GM10847 (cell line): ENCODE data around the gene TRIM47.

Experiments used
- POLR2A ChIP-seq: IDR thresholded peaks from 2 replicates; pipeline ENCODE4 v1.6.1; 2011; ENCODE audit not compliant: insufficient read length; ENCODE audit errors: extremely low read depth

TRIM47 gene, protein sequence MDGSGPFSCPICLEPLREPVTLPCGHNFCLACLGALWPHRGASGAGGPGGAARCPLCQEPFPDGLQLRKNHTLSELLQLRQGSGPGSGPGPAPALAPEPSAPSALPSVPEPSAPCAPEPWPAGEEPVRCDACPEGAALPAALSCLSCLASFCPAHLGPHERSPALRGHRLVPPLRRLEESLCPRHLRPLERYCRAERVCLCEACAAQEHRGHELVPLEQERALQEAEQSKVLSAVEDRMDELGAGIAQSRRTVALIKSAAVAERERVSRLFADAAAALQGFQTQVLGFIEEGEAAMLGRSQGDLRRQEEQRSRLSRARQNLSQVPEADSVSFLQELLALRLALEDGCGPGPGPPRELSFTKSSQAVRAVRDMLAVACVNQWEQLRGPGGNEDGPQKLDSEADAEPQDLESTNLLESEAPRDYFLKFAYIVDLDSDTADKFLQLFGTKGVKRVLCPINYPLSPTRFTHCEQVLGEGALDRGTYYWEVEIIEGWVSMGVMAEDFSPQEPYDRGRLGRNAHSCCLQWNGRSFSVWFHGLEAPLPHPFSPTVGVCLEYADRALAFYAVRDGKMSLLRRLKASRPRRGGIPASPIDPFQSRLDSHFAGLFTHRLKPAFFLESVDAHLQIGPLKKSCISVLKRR

GRCh38 chr17:75878174-75878998, at the start of gene TRIM47:
TRIM47 (minus strand) TSS chr17:75878581; CDS start chr17:75878548, 33 bp downstream.
- no peak for TF ChIP-seq POLR2A

DNA sequence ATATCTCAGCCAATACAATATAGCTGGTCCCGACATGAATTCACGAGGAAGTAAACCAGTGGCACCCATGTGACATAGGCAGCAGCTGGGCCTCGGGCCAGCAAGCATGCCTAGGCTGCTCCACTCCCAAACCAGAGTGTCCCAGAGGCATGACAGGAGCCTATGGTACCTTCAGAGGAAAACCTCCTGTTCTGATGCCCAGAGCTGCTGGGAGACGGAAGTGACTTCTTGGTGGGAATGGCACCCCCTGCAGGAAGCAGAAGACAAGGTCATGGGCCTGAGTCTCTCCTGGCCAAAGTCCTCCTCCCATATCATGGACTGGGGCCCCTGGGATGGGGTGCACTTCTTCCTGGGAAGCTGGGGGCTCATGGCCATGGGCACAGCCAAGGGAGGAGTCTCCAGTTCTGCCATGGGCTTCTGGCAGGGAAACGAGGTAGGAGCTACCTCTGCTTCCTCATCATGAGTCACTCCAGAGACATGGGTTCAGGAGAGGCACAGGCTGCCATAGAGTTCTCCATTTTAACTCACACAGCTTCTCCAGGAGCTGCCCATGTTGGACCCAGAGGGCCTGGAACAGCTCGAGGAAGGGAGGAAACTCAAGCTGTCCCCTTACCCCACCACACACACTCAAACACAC, 49.0 kb upstream of the TRIM47 start:
- TF ChIP-seq POLR2A: no peak

DNA sequence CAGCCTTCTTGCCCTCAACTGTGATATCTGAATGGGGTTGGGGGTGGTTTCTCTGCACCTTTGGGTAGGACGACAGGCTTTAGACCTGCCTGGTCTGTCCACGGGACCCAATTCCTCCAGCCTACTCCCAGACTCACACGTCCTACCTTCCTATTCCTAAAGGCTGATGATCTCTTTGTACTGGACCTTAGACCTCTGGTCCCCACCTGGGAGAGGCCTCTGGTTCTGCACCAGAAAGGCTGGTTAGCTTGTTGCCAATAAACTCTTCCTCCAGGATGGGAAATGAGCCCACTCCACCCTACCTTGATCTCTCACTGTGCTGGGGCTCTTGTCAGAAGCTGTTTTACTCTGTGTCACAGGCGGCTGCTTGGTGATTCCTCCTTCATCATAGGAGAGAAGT, 48.1 kb upstream of the TRIM47 start:
- TF ChIP-seq POLR2A: no peak

DNA sequence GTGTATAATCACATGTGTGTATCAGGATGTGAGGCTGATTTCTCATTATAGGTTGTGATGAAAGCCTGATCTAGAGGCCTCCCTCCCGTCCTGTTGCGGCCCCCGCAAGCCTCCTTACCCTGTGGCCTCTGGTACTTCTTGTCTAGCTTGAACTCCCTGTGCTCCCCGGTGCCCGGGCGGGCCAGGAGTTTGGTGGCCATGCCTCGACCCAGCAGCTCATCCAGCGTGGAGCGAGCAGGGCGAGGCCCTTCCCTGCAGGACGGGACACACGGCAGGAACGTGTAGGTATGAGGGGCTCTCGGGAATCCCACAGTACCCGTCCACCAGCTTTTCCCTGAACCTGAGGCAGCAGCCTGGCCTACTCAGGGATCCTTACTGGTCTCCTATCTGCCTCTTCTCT, 47.5 kb upstream of the TRIM47 start:
- TF ChIP-seq POLR2A: no peak

DNA sequence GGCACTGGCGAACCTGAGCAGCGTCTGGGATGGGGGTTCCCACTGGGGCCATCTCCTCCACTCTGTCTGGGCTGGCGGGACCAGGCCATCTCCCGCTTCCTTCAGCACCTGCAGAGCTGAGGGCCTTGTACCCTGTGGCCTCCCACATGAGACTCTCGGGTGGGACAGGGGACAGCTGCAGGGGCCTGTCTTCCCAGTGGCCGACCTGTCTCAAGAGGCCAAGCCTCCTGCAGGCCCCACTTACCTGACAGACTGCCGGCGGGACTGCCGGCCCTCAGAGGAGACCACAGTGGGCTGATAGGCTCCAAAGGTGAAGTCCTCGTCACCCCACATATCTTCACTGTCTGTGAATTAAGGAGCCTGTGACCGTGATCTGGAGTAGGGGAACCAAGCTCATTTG, 46.7 kb upstream of the TRIM47 start:
- no peak for TF ChIP-seq POLR2A

GRCh38 chr17:75922963-75923874, 44.8 kb upstream of the TRIM47 start:
- TF ChIP-seq POLR2A: no peak

- TF ChIP-seq POLR2A: no peak
Observed at GRCh38 chr17:75922173-75922961, 44.0 kb upstream of the TRIM47 start.

- TF ChIP-seq POLR2A: no peak
Observed at GRCh38 chr17:75921596-75921995, 43.2 kb upstream of the TRIM47 start.

DNA sequence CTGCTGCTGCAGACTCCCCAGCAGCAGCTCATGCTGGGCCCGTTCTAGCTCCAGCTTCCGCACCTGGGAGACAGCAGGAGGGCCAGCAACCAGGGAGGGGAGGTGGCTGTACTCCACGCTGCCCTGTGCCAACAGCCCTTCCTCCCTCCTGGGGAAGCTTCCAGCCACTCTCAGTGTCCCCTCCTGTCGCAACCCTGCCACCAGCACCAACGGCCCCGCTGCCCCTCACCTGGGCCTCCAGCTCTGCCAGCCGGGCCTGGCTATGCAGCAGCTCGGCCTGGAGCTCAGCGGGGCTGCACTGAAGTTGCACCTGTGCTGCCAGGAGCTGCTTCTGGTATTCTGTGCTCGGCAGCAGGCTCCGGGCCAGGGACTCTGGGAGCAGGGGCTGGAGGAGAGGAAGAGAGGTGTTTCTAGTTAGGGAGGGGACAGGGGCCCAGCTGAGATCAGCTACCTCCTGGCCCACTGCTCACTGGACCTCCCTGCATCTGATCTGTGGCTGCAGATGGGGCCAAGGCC, 41.7 kb upstream of the TRIM47 start:
- TF ChIP-seq POLR2A: no peak

DNA sequence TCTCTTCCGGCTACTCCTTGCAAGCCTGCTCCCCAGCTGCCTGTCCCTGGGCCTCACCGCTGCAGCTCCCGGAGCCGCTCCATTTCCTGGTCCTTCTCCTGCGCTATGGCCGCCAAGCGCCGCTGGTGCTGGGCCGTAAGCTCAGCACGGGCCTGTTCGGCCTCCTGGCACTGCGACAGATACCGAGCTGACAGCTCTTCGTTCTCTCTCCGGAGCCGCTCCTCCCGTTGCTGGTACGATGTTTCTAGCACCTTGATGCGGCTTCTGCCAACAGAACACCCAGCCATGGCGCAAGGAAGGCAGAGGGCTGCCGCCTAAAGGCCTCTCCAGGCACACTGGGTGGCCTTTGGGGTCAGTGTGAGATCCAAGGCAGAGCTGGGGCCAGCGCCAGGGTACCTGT, 41.2 kb upstream of the TRIM47 start:
- no peak for TF ChIP-seq POLR2A

DNA sequence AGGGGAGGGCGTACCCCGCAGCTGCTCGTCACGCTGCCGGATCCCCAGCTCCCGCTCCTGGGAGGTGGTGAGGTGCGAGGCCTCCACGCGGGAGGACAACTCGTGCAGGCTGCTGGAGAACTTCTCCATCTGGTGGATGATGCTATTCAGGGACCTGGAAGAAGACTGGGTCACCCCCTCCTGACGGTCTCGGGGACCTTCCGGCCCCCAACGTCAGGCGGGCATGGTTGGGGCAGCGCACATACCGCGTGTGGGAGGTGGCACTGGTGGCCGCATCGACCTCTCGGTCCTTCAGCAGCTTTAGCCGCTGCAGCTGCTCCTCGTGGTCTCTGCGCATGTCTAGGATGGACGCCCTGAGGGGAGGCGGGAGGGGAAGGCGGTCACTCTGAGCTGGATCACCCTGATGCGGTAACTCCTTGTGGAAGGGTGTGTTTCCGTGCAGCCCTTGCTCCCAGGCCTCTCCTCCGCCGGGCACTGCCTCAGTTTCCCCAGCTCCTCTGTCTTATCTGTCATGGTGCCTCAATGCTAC, 39.6 kb upstream of the TRIM47 start:
- no peak for TF ChIP-seq POLR2A

DNA sequence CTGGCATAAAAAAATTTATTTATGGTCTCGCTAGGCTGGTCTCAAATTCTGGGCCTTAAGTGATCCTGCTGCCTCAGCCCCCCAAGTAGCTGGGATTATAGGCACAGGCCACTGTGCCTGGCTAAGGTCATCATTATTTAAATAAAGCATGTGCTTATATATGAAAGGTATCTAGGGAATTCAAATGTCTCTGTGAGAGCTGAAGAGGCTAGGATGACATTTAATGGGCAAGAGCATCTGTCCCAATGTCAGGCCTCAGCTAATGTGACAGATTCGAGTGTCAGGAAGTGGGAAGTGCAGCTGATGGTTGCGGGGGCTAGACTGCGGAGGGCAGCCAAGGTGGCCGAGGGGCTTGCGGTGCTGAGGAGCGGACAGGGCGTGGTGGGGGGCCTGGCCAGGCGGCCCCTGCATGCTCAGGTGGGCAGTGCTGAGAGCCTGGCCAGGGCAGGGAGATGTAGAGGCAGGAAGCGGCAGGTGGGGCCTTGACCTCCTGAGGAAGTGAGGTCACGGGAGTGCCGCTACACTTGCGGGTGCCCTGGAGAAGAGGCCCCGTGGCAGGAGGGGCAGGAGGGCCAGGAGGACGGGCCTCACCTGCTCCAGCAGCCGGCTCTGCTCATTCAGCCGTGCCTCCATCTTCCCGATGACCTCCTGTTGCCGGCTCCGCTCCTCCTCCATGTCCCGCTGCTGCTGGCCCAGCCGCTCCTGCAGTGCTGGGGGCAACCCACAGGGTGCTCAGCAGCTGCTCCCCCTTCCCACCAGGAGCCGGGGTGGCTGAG, 38.9 kb upstream of the TRIM47 start:
- no peak for TF ChIP-seq POLR2A
